ENCODE results near the gene CFAP251. TPM values are rescaled to one million over a fixed set of nuclear protein-coding genes. Genes with fewer than 3 reads are reported as not detected.

Gene CFAP251
- total and polyA plus RNA-seq, 12 donors = 0.52 to 4.6 (median 1.5) TPM

- intact Hi-C loops (cut with DNase I) = no loop called here
- no peak for ATAC-seq
- 100% methylated on average over 2 of the region's 2 CpGs for whole genome bisulfite sequencing, 2 donors
Observed at GRCh38 chr12:121934309-121934664, 15.9 kb downstream of the CFAP251 start.

GRCh38 chr12:121937654-121938053 is 19.3 kb downstream of the CFAP251 start:
- H3K4me1 ChIP-seq = no peaks in the 10 kb centered on the region
- ATAC-seq (no peak), DNase-seq (no peak)
- H3K36me3 ChIP-seq = peaks cover 0 to 6% (median 0%) of the 10 kb centered on the region in 9 donors
- intact Hi-C loops (cut with DNase I) = no loop called here
- no peaks in the 10 kb centered on the region for H3K27me3 ChIP-seq
- WGBS, 2 donors = 94 to 98% methylated on average over 7 of the region's 7 CpGs
- H3K27ac ChIP-seq = no peak overlapping the region
- no peak for TF ChIP-seq CTCF (IDR thresholded peaks at IDR 0.05)
- H3K4me3 ChIP-seq = no peak overlapping the region
- peaks cover 0 to 5% (median 0%) of the 10 kb centered on the region in 11 donors for H3K9me3 ChIP-seq

More at GRCh38 chr12:121934309-121934664, 15.9 kb downstream of the CFAP251 start:
- H3K36me3 ChIP-seq = peaks cover 0 to 4% (median 0%) of the 10 kb centered on the region in 9 donors
- H3K4me3 ChIP-seq = no peak overlapping the region
- TF ChIP-seq CTCF (IDR thresholded peaks at IDR 0.05) = no peak
- DNase-seq = no peak
- no peaks in the 10 kb centered on the region for H3K4me1 ChIP-seq
- no peaks in the 10 kb centered on the region for H3K27me3 ChIP-seq
- peaks cover 0 to 5% (median 0%) of the 10 kb centered on the region in 11 donors for H3K9me3 ChIP-seq
- H3K27ac ChIP-seq = no peak overlapping the region

GRCh38 chr12:121939186-121939585 is 20.8 kb downstream of the CFAP251 start:
- Histone ChIP-seq H3K27ac (no peak overlapping the region), H3K27me3 (no peaks in the 10 kb centered on the region), H3K9me3 (peaks cover 0 to 5% (median 0%) of the 10 kb centered on the region in 11 donors), H3K4me1 (no peaks in the 10 kb centered on the region), H3K36me3 (peaks cover 0 to 9% (median 0%) of the 10 kb centered on the region in 9 donors), H3K4me3 (no peak overlapping the region)
- 65 to 80% methylated on average over 7 of the region's 7 CpGs for WGBS, 2 donors
- DNase-seq (no peak), ATAC-seq (no peak)
- no peak for TF ChIP-seq CTCF (IDR thresholded peaks at IDR 0.05)
- intact Hi-C loops (cut with DNase I) = no loop called here

- intact Hi-C loops (cut with DNase I) = no loop called here
- Histone ChIP-seq H3K9me3 (peaks cover 0 to 5% (median 0%) of the 10 kb centered on the region in 11 donors), H3K27ac (no peak overlapping the region), H3K27me3 (no peaks in the 10 kb centered on the region), H3K4me3 (no peak overlapping the region), H3K4me1 (no peaks in the 10 kb centered on the region), H3K36me3 (peaks cover 0 to 9% (median 0%) of the 10 kb centered on the region in 9 donors)
- DNase-seq = no peak
- WGBS, 2 donors = 80 to 93% methylated on average over 4 of the region's 4 CpGs
- no peak for ATAC-seq
- TF ChIP-seq CTCF (IDR thresholded peaks at IDR 0.05) = no peak
Observed at GRCh38 chr12:121939992-121940766, 21.8 kb downstream of the CFAP251 start.

Measured in heart right ventricle (tissue), 16 donors.